ENCODE data around the gene CDHR3. TPM values are rescaled to one million over a fixed set of nuclear protein-coding genes. Genes with fewer than 3 reads are reported as not detected.

Gene CDHR3
- polyA plus RNA-seq, 1 experiment: 1.9 TPM

DNA sequence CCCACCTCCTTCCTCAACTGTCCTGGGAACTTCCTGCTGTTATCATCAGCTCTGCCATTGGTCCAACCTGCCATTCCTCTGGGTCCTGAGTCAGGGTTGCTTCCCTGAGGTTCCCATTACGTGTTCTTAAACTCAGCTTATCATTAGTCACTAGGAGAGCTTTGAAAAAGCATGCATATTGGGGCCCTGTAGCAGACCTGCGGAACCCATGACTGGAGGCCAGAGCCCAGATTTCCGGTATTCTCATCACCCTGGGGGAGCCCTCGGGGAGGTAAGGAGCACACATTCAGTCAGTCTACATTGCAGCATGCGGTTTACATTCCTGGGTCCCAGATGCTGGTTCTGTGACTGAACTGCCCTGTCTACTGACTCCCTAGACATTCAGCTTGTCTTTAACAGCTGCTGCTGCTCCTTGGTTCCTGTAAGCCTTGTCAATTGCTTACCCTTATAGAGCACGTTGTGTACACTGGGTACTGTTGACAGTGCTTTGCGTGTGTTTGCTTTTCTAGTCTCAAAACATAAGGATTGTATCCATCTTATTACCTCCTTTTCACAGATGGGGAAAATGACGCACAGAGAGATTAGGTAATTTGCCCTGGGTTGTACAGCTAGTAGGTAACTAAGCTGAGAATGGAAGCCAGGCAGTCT is 12.8 kb downstream of the CDHR3 start:
- H3K4me3 ChIP-seq (ENCODE audit: low read depth, low read length): no peak overlapping the region
- POLR2A ChIA-PET: interaction anchor here (1.2 kb wide), 1 partner anchor 37 kb away, joined by 3 read pairs; no protein-coding TSS in a partner anchor
- H3K27me3 ChIP-seq (ENCODE audit: control insufficient read depth, insufficient read depth, low read length): peaks cover 14% of the 10 kb centered on the region
- no peaks in the 10 kb centered on the region for H3K9me3 ChIP-seq (ENCODE audit: control insufficient read depth, insufficient read depth, low read length)
- CTCF ChIA-PET: no interaction called here
- DNase-seq (ENCODE audit: low read depth, low spot score): peak; percentile 38
- no peak overlapping the region for H3K27ac ChIP-seq (ENCODE audit: low read depth, low read length)
- TF ChIP-seq, protein P1, sequence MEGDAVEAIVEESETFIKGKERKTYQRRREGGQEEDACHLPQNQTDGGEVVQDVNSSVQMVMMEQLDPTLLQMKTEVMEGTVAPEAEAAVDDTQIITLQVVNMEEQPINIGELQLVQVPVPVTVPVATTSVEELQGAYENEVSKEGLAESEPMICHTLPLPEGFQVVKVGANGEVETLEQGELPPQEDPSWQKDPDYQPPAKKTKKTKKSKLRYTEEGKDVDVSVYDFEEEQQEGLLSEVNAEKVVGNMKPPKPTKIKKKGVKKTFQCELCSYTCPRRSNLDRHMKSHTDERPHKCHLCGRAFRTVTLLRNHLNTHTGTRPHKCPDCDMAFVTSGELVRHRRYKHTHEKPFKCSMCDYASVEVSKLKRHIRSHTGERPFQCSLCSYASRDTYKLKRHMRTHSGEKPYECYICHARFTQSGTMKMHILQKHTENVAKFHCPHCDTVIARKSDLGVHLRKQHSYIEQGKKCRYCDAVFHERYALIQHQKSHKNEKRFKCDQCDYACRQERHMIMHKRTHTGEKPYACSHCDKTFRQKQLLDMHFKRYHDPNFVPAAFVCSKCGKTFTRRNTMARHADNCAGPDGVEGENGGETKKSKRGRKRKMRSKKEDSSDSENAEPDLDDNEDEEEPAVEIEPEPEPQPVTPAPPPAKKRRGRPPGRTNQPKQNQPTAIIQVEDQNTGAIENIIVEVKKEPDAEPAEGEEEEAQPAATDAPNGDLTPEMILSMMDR (IDR thresholded peaks at IDR 0.05; ENCODE audit: low read depth, low read length): no peak

DNA sequence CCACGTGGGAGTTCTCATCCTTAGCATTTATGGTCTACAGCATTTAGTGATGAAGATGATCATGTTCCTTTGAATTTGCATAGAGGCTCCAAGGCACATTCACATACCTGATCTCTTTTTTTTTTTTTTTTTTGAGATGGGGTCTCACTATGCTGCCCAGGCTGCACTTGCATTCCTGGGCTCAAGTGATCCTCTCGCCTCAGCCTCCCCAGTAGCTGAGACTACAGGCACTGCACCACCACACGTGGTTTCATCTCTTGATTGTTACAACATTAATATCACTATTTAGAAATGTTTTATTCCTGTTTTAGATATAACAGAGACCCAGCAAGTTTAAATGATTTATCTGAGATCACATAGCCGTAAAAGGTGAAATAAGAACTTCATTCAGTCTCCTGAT is 13.8 kb downstream of the CDHR3 start:
- ChIA-PET POLR2A (no interaction called here), CTCF (no interaction called here)
- peaks cover 11% of the 10 kb centered on the region for H3K27me3 ChIP-seq (ENCODE audit: control insufficient read depth, insufficient read depth, low read length)
- TF ChIP-seq, protein P1 (IDR thresholded peaks at IDR 0.05; ENCODE audit: low read depth, low read length): no peak
- no peak overlapping the region for H3K27ac ChIP-seq (ENCODE audit: low read depth, low read length)
- DNase-seq (ENCODE audit: low read depth, low spot score): no peak
- no peaks in the 10 kb centered on the region for H3K9me3 ChIP-seq (ENCODE audit: control insufficient read depth, insufficient read depth, low read length)
- H3K4me3 ChIP-seq (ENCODE audit: low read depth, low read length): no peak overlapping the region

DNA sequence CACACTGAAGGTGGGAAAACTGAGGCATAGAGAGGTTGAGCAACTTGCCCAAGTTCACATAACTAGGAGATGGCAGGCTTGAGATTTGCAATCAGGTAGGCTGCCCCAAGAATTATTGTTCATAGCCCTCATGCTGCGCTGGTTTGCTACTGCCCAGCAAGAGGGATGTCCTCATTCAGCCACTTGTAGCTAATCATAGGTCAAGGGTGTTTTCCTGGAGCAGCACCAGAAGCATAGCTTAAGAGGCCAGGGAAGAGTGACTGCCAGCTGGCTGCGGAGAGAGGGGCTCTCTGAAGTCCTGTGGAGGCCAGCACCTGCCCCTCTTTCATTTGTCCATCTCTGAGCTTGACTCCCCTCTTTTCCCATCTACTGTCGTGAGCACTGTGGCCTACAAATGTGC is 15.0 kb downstream of the CDHR3 start:
- Histone ChIP-seq H3K27me3 (ENCODE audit: control insufficient read depth, insufficient read depth, low read length) (peaks cover 11% of the 10 kb centered on the region), H3K27ac (ENCODE audit: low read depth, low read length) (no peak overlapping the region), H3K4me3 (ENCODE audit: low read depth, low read length) (no peak overlapping the region), H3K9me3 (ENCODE audit: control insufficient read depth, insufficient read depth, low read length) (no peaks in the 10 kb centered on the region)
- POLR2A ChIA-PET: no interaction called here
- TF ChIP-seq, protein P1 (IDR thresholded peaks at IDR 0.05; ENCODE audit: low read depth, low read length): no peak
- CTCF ChIA-PET: no interaction called here
- DNase-seq (ENCODE audit: low read depth, low spot score): no peak

DNA sequence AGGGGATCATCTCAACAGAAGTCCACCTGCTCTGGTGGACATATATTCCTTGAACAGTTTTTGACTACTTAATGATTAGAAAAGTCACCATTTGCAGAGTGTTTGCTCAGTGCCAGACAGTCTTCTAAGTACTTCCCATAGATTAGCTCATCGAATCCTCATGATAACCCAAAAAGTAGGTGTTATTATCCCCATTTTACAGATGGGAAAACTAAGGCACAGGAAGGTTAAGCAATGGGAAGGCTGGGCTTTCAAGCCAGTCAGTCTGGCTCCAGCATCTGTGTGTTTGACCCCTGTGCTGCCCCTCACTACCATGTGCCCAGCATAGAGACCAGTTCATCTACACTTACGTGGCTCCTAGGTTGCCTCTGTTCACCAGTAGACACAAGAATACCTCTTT is 15.9 kb downstream of the CDHR3 start:
- Histone ChIP-seq H3K4me3 (ENCODE audit: low read depth, low read length) (no peak overlapping the region), H3K27me3 (ENCODE audit: control insufficient read depth, insufficient read depth, low read length) (peaks cover 13% of the 10 kb centered on the region), H3K9me3 (ENCODE audit: control insufficient read depth, insufficient read depth, low read length) (no peaks in the 10 kb centered on the region), H3K27ac (ENCODE audit: low read depth, low read length) (no peak overlapping the region)
- ChIA-PET CTCF (no interaction called here), POLR2A (no interaction called here)
- no peak for DNase-seq (ENCODE audit: low read depth, low spot score)
- TF ChIP-seq, protein P1 (IDR thresholded peaks at IDR 0.05; ENCODE audit: low read depth, low read length): no peak

DNA sequence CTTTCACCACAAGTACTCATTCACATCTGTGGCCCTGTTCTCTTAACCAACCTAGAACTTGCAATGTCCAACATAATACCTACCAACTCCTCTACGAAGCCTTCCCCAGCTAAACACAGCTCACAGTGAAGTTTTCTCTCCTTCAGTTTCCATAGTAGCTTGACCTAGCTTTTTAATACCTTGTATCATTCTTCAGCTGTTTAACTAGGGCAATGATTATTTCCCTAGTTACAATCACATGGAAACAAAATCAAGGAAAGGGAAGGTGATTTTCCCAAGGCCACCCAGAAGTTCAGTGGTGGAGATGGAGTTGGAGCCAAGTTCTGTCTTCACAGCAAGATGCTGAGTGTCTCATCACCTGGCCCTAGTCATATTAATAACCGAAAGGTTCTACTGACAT is 16.3 kb downstream of the CDHR3 start:
- Histone ChIP-seq H3K4me3 (ENCODE audit: low read depth, low read length) (no peak overlapping the region), H3K27me3 (ENCODE audit: control insufficient read depth, insufficient read depth, low read length) (peaks cover 13% of the 10 kb centered on the region), H3K9me3 (ENCODE audit: control insufficient read depth, insufficient read depth, low read length) (no peaks in the 10 kb centered on the region), H3K27ac (ENCODE audit: low read depth, low read length) (no peak overlapping the region)
- ChIA-PET CTCF (no interaction called here), POLR2A (no interaction called here)
- no peak for DNase-seq (ENCODE audit: low read depth, low spot score)
- TF ChIP-seq, protein P1 (IDR thresholded peaks at IDR 0.05; ENCODE audit: low read depth, low read length): no peak

Data from AG04450 (cell line).